Bone marrow (tissue), 2 donors: ENCODE measurements around the gene TMEM97.
"Not testable (repeated sequence)": the region's sequence is repeated elsewhere in the genome, so short reads cannot be mapped to it uniquely, and the experiment has no call there.

ENCODE experiments used
- DNase-seq, 2 donors: peaks; one replicate each; lab custom pipeline; 2025; lab: John Stamatoyannopoulos, UW

Gene TMEM97

DNA sequence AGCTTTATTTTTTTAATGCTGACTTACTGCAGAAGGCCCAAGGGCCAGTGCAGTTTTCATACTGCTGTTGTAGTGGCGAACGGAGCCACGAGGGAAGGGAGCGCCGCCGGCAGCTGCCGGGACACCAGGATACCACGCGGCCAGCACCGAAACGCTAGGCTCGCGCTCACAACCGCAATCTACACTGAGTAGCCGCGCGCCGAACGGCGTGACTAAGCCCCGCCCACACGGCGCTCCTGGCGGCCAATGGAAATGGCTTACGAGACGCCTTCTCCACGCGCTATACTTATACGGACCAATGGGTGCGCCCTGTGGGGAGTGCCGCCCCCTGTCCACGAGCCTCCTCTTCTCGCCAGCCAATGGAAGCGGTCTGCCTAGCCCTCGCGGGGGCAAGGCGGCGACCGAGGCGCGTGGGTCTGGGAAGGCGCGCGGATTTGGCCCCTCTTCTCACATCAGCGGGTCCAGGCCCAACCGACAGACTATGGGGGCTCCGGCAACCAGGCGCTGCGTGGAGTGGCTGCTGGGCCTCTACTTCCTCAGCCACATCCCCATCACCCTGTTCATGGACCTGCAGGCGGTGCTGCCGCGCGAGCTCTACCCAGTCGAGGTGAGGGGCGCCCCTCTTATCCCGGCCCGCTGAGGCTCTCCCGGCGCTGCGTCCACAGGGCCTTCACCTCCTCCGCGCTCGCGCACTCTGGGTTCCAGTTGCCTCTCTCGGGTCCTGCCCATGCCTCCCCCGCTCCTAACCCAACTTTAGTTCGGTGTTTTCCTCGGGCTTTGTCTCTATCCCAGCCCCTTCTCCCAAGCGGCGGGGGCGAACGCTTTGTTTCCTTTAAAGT lies at the start of gene TMEM97:
Gene TMEM97, plus strand, starts transcription at position 442 of the 839 bp plus-strand sequence. Its CDS starts 40 bp downstream, at position 482.
- DNase-seq, result peak; percentile 58 to 93

DNA sequence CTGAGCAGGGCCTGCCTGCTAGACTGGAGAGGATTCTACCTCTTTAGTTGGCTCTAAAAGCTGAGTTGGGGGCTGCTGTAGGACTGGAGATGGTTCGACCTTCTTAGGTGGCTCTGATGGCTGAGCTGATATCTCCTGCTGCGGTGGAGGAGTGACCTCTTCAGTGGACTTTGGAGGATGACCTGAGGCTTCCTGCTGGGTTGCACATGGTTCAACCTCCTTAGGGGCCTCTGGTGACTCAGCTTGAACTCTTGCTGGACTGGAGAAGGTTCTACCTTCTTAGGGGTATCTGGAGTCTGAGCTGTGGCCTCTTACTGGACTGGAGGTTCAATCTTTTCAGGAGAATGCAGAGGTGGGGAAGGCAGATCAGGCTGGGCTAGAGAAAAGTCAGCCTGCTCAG lies 48.9 kb upstream of the TMEM97 start:
- DNase-seq, result no peak

DNA sequence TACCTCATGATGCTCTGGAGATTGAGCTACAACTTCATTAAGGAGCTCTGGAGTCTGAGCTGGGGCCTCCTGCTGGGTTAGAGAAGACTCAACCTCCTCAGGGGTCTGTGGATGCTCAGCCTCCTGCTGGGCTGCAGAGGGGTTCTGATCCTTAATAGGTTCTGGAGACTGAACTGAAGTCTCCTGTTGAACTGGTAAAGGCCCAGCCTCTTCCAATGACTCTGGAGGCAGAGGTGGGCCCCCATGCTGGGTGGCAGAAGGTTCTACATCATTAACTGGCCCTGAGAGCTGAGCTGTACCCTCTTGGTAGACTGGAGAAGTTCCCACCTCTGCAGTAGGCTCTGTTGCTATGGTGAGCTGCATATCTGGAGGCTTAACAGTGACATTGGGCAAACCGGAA lies 48.1 kb upstream of the TMEM97 start:
- no peak for DNase-seq

DNA sequence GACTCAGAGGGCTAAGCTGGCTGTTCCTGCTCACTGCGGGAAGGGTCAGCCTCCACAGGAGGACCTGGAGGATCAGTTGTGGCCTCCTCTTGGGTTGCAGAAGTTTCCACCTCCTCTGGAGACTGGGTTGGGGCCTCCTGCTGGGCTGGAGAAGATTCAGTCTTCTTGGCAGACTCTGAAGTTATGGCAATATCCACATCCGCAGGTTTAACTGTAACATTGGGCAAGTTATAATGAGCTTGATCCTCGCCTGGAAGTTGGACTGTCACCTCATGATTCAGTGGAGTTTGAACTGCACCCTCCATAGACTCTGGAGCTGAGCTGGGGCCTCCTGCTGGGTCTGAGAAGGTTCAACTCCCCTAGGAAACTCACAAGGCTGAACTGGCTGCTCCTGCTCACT lies 47.6 kb upstream of the TMEM97 start:
- no peak for DNase-seq

DNA sequence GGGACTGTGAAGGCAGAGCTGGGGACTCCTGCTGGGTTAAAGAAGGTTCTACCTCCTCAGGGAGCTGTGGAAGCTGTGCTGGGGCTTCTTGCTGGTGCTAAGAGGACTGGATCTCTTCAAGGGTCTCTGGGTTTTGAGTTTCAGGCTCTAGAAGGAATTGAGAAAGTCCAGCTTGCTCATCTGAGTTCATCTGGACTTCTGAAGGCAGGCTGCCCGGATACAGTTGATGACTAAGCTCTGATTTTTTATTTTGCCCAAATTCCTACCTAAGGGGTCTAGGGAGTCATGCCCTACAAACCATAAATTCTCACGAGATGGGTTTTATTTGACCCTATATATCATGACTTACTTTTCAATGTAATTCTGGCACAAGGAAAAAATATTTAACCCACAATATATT lies 46.8 kb upstream of the TMEM97 start:
- DNase-seq, result no peak

DNA sequence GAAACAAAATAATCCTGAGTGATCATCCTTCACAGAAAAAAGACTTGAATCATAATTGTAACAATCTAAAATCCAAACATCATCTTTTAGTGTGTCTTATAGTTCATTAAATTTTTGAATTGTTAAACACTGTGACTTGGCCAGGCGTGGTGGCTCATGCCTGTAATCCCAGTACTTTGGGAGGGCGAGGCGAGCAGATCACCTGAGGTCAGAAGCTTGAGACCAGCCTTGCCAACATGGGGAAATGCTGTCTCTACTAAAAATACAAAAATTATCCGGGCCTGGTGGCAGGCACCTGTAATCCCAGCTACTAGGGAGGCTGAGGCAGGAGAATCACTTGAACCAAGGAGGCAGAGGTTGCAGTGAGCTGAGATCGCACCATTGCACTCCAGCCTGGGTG lies 45.7 kb upstream of the TMEM97 start:
- not testable (repeated sequence) for DNase-seq

DNA sequence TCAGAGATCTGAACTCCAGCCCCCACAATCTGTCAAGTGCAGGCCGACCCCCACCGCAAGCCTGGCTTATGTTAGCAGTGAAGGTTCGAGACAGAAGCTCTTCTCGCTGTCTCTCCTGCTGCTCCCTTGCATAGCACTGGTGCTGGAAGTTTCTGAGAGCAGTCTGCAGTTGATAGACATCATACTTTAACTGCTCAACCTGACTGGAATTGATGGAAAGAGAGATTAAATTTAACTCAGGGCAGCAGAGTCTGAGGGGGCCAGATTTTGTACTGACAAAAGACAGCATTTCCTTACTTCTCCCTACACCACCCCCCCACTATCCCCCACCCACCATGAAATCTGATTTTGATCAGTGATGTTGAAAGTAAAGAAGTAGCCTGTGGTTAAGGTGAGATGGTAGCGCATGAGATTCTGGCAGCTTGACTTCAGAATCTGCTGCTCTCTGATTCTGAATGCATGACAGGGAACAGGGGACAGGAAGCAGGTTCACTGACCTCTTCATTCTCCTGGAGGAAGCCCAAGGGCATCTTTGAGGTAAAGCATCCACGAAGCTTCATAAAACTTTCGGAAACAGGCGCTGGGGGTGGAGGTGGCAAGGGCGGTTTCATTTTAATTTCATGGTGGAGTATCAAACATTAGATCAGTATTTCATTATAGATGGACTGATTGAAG lies 44.3 kb upstream of the TMEM97 start:
- no peak for DNase-seq

DNA sequence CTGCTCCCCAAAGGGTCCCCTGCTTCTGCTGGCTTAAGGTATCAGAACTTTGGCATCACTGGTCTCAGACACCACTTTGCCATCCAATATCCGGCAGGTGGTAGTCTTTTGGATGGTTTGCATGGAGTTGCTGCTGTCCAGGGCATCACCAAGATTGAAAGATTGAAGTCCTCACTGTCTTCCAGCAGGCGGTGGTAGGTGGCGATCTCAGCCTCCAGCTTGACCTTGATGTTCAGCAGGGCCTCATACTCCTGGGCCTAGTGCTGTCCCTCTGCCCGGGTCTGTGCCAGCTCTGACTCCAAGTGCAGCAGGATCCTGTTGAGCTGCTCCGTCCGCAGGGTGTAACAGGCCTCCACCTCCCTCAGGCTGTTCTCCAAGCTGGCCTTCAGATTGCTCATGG lies 43.0 kb upstream of the TMEM97 start:
- no peak for DNase-seq

DNA sequence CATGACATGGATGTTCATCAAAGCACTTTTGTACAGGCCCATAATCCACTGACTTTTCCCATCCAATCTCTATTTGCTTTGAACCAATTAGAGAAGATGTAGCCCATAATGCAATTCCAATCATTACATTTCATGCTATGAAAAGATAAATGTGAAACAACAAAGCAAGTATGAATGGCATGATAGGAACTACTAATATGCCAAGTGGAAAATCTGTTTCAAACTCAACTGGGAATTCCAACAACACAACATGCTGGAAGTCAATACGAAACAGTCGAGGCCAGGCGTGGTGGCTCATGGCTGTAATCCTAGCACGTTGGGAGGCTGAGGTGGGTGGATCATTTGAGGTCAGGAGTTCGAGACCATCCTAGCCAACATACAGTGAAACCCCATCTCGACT lies 39.6 kb upstream of the TMEM97 start:
- no peak for DNase-seq

DNA sequence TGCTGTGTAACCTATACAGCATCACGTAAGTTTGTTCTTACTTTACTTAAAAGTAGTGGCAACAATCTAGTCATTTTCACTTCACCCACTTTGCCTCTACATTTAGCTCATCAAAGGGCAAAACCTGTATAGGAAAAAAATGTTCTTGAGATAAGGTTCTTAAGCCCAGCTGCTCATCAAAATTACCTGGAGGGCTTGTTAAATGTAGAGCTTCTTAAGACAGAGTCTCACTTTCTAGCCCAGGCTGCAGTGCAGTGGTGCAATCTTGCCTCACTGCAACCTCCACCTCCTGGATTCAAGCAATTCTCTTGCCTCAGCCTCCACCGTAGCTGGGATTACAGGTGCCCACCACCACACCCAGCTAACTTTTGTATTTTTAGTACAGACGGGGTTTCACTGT lies 38.2 kb upstream of the TMEM97 start:
- no peak for DNase-seq

DNA sequence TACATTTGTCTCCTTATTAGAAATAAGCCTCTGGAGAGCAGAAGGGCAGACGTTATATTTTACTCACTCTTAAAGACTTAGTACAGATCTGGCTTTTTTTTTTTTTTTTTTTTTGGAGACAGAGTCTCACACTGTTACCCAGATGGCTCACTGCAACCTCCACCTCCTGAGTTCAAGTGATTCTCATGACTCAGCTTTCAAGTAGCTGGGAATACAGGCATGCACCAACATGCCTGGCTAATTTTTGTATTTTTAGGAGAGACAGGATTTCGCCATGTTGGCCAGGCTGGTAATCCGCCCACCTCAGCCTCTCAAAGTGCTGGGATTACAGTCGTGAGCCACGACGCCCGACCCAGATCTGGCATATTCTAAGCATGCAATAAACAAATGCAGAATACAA lies 36.4 kb upstream of the TMEM97 start:
- DNase-seq, result no peak

DNA sequence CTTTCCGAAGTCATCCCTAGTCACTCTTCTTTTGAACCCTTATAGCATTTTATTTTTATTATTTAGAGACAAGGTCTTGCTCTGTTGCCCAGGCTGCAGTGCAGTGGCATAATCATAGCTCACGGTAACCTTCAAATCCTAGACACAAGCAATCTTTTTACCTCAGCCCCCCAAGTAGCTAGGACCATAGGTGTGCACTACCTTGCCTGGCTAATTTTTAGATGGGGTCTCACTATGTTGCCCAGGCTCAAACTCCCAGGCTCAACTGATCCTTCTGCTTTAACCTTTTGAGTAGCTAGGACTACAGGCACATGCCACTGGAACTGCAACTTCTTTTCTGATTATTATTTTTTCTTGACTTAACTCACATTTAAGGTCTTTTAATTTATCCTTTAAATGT lies 33.0 kb upstream of the TMEM97 start:
- no peak for DNase-seq

DNA sequence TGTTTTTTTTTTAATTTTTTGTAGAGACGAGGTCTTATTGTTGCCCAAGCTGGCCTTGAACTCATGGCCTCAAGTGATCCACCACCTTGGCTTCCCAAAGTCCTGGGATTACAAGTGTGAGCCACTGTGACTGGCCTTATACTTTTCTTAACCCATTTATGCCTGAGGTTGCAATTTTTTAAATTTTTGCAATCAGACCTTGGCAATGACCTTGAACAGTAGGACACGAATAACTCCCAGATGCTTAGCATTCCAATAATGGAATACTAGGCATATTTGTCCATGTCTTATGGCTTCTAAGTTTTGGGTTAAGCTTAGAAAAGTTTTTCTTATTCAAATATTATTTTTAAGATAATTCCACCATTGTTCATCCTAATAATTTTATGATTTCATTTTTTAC lies 28.3 kb upstream of the TMEM97 start:
- DNase-seq, result no peak

DNA sequence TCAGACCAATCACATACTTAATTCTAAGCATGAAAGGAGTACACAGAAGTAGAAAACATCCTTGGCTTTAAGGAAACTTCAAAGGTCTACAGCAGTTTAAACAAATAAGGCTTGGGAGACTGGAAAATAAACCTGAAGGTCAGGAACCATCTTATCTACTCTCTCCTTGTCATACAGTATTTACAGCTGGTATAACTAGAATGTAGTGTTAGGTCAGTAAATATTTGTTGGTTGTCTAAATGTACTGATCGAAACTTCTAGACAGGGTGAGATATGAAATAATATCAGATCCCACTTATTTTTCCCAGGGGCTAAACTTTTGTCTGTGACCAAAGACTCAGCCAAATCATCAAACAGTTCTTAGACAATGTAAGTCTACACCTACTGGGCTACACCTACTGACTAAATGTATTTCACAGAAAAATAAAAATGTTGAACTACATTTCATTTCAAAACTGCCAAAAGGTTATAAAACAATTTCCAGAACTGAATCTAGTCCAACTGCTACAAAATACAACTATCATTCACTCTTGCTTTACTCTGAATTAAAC lies 27.1 kb upstream of the TMEM97 start:
- DNase-seq, result no peak

DNA sequence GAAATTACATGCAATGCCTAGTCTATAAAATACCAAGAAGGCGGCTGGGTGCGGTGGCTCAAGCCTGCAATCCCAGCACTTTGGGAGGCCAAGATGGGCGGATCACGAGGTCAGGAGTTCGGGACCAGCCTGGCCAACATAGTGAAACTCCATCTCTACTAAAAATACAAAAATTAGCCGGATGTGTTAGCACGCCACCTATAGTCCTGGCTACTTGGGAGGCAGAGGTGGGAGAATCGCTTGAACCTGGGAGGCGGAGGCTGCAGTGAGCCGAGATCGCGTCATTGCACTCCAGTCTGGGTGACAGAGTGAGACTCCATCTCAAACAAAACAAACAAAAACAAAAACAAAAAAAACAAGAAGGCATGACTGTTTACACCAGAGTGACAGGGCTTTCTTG lies 26.1 kb upstream of the TMEM97 start:
- not testable (repeated sequence) for DNase-seq

DNA sequence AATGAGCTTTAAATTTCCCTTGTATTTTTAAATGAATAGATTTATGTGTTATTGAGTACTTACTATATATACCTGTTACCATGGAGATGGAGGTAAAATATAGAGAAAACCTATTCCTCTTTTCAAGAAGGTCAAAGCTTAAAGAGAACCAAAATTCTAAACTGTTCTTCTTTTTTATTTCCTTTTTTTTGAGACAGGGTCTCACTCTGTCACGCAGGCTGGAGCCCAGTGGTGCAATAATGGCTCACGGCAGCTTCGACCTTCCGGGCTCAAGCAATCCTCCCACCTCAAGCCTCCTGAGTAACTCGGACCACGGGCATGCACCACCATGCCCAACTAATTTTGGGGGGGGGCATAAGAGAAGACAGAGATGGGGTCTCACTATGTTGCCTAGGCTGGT lies 25.0 kb upstream of the TMEM97 start:
- DNase-seq, result no peak

DNA sequence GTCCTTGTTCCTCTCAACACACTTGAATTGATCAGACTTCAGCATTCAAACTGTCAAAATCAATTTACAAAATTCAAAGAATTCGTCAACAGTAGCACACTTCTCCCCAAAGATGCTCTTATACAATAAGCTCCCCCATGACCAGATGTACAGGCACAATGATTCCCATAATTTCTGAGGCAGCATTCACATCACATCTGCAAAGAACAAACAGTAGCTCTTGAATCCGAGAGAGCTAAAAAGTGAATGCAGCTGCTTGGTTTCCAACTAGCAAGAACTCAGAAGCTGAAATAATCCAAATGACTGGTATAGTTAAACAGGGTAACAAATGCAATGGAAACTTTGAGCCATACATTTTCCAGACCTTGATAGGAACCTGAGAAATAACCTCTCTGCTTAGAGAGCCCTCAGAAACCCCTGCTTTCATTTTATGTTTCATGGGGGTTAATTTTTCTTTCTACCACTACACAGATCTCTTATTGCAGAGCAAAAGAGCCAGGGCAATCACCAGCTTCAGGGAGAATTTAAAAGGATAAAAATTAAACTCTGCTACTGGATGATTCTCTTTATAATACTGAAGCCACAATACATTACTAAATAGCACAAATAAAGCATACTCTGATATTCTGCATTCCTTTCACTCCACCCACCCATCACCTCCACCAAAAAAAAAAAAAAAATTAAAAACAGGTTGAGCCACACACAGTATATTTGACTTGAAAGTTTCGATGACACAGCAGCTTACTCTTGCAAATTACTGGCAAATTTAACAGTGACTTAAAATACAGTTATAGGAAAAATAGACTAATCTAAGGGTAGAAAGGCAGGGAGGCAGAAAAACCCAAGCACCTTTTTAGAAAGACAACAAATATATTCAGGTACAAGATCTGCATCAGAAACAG lies 23.1 kb upstream of the TMEM97 start:
- DNase-seq, result no peak

DNA sequence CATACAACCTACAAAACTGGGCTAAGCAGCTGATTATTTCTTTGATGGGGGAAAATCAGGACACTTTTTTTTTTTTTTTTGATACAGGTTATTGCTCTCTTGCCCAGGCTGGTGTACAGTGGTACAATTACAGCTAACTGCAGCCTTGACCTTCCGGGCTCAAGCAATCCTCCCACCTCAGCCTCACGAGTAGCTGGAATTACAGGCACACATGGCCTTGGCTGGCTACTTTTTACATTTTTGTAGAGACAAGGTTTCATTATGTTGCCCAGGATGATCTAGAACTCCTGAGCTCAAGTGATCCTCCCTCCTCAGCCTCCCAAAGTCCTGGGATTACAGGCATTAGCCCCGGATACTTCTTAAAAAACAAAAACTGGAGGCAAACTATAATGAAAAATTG lies 20.6 kb upstream of the TMEM97 start:
- no peak for DNase-seq

DNA sequence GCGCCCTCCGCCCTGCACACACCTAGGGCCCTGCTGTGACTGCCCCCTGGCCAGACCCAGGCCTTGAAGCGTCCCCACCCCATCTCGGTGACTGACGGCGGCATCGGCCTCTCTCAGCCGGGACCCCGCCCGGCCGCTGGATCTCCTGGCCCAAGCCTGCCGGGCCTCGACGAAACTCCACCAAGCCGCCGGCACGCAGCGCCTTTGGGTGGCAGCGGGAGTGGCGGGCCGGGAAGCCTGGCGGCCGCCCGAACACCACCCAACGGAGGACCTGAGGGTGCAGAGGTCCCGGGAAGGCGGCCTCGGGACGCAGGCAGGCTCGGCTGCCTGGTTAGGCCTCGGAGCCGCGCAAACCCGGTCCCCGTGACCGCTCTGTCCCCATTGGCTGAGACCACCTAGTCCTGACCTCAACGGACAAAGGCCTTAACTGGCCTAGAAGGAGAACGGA lies 12.0 kb upstream of the TMEM97 start:
- DNase-seq, result no peak

DNA sequence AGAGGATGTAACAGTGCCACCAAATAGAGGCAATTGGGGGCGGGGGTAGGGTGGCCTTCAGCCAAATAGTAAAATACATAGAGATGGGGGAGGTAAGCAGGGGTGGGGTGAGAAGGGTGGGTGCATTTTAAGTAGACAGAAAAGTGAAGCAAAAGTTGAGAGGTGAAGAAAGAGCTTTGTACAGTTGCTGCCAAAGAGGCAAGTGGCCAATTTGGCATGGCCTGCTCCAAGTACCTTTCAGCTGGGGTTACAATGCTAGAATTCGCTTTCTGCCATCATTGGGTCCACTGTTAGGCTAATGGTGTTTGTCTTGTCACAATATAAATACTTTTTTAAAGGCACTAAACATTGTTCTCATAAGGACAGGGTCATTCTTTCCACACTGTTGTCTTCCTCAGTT lies 5.2 kb upstream of the TMEM97 start:
- DNase-seq, result no peak

DNA sequence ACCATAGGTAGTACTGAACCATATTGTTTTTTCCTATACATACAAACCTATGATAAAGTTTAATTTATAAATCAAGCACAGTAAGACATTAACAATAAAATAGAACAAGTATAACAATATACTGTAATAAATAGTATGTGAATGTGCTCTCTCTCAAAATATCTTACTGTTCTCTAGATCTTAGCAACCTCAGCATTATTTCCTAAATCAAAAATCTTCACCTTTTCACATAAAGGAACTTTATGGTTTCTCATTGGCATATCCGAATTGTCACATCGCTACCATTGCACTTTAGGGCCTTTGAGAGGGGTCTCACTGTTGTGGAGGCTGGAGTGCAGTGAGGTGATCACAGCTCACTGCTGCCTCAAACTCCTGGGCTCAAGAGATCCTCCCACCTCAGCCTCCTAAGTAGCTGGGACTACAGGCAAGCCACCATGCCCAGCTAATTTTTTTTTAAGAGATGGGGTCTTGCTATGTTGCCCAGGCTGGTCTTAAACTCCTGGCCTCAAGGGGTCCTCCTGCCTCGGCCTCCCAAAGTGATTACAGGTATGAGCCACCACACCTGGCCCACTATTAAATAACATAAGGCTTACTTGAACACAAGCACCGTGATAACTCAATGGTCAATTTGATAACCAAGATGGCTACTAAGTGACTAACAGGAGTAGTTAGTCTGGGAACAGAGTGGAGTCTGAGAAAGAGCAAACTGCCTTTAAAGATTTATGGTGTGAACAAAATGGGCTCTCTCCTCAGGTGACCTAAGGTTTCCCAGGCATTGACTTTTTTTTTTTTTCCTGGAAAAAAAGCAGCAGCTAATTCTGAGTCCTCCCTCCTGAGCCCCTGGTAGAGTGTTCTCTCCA lies 2.9 kb upstream of the TMEM97 start:
- DNase-seq, result no peak
